ENCODE results near the gene LBP. TPM values are rescaled to one million over a fixed set of nuclear protein-coding genes. Genes with fewer than 3 reads are reported as not detected.

LBP gene
- total and polyA plus RNA-seq, 2 of the 13 experiments (the other 11 are each of a cell fraction or from before 2014, with no cell fraction given), result 0.07 to 0.20 TPM

DNA sequence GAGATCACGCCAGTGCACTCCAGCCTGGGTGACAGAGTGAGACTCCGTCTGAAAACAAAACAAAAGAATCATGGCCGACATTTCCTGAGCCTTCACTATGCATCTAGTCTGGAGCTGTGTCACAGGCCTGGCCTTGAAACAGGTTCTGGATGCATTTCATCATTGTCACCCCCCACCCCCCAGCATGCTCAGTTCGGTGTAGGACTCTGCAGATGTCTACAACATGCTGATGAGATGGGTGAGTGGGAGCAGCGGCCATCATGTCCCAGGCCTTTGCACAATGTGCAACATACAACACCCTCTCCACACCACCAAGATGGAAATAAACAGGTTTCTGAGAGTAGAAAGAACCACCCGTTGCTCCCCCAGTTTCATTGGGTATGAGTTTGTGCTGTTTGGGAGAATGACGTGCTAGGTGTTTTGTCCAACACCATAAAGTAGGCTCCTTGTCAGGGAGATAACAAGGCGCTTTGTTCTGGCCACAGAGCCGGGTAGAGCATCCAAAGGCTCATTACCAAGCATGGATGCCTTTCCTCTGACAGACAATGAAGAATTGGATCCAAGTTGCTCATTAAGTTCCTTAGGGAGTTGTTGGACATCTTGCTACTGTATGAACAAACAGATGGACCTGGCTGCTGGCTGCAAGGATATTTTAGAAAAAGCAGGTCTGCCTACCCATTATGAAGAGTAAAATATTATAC, 66.7 kb downstream of the LBP start (continued):
- TF ChIP-seq, protein P1, sequence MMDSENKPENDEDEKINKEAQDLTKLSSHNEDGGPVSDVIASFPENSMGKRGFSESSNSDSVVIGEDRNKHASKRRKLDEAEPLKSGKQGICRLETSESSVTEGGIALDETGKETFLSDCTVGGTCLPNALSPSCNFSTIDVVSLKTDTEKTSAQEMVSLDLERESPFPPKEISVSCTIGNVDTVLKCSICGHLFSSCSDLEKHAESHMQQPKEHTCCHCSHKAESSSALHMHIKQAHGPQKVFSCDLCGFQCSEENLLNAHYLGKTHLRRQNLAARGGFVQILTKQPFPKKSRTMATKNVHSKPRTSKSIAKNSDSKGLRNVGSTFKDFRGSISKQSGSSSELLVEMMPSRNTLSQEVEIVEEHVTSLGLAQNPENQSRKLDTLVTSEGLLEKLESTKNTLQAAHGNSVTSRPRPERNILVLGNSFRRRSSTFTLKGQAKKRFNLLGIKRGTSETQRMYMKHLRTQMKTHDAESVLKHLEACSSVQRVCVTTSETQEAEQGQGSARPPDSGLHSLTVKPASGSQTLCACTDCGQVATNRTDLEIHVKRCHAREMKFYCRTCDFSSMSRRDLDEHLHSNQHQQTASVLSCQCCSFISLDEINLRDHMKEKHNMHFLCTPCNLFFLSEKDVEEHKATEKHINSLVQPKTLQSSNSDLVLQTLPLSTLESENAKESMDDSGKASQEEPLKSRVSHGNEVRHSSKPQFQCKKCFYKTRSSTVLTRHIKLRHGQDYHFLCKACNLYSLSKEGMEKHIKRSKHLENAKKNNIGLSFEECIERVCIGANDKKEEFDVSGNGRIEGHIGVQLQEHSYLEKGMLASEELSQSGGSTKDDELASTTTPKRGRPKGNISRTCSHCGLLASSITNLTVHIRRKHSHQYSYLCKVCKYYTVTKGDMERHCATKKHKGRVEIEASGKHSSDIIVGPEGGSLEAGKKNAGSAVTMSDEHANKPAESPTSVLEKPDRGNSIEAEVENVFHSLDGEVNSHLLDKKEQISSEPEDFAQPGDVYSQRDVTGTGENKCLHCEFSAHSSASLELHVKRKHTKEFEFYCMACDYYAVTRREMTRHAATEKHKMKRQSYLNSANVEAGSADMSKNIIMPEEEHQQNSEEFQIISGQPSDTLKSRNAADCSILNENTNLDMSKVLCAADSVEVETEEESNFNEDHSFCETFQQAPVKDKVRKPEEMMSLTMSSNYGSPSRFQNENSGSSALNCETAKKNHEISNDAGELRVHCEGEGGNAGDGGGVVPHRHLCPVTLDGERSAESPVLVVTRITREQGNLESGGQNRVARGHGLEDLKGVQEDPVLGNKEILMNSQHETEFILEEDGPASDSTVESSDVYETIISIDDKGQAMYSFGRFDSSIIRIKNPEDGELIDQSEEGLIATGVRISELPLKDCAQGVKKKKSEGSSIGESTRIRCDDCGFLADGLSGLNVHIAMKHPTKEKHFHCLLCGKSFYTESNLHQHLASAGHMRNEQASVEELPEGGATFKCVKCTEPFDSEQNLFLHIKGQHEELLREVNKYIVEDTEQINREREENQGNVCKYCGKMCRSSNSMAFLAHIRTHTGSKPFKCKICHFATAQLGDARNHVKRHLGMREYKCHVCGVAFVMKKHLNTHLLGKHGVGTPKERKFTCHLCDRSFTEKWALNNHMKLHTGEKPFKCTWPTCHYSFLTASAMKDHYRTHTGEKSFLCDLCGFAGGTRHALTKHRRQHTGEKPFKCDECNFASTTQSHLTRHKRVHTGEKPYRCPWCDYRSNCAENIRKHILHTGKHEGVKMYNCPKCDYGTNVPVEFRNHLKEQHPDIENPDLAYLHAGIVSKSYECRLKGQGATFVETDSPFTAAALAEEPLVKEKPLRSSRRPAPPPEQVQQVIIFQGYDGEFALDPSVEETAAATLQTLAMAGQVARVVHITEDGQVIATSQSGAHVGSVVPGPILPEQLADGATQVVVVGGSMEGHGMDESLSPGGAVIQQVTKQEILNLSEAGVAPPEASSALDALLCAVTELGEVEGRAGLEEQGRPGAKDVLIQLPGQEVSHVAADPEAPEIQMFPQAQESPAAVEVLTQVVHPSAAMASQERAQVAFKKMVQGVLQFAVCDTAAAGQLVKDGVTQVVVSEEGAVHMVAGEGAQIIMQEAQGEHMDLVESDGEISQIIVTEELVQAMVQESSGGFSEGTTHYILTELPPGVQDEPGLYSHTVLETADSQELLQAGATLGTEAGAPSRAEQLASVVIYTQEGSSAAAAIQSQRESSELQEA (CRISPR knock-in tag; IDR thresholded peaks at IDR 0.05; ENCODE audit: not compliant biosample characterization), result no peak
- TF ChIP-seq IKZF1 (IDR thresholded peaks at IDR 0.05) (no peak), FIP1L1 (IDR thresholded peaks at IDR 0.05; ENCODE audit: borderline replicate concordance, insufficient read depth, low read depth, low read length) (no peak), ZSCAN21 (CRISPR knock-in tag; IDR thresholded peaks at IDR 0.05; ENCODE audit: borderline replicate concordance) (no peak)
- TF ChIP-seq, protein P2, sequence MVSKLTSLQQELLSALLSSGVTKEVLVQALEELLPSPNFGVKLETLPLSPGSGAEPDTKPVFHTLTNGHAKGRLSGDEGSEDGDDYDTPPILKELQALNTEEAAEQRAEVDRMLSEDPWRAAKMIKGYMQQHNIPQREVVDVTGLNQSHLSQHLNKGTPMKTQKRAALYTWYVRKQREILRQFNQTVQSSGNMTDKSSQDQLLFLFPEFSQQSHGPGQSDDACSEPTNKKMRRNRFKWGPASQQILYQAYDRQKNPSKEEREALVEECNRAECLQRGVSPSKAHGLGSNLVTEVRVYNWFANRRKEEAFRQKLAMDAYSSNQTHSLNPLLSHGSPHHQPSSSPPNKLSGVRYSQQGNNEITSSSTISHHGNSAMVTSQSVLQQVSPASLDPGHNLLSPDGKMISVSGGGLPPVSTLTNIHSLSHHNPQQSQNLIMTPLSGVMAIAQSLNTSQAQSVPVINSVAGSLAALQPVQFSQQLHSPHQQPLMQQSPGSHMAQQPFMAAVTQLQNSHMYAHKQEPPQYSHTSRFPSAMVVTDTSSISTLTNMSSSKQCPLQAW (CRISPR knock-in tag; IDR thresholded peaks at IDR 0.05), result no peak
- TF ChIP-seq, protein P3, sequence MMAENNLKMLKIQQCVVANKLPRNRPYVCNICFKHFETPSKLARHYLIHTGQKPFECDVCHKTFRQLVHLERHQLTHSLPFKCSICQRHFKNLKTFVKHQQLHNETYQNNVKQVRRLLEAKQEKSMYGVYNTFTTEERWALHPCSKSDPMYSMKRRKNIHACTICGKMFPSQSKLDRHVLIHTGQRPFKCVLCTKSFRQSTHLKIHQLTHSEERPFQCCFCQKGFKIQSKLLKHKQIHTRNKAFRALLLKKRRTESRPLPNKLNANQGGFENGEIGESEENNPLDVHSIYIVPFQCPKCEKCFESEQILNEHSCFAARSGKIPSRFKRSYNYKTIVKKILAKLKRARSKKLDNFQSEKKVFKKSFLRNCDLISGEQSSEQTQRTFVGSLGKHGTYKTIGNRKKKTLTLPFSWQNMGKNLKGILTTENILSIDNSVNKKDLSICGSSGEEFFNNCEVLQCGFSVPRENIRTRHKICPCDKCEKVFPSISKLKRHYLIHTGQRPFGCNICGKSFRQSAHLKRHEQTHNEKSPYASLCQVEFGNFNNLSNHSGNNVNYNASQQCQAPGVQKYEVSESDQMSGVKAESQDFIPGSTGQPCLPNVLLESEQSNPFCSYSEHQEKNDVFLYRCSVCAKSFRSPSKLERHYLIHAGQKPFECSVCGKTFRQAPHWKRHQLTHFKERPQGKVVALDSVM (CRISPR knock-in tag; IDR thresholded peaks at IDR 0.05), result no peak
